Astrocyte of the cerebellum (primary cell): ENCODE results near the gene TRIM65.
"Not testable (repeated sequence)": the region's sequence is repeated elsewhere in the genome, so short reads cannot be mapped to it uniquely, and the experiment has no call there.

ENCODE experiments used
- DNase-seq: peaks from one replicate; pipeline ENCODE4 v3.0.0-alpha.2; 2011; ENCODE audit warnings: low read depth
- H3K4me3 ChIP-seq: 2 replicates; pipeline ENCODE4 v1.5.1; 2011; ENCODE audit warnings: mild to moderate bottlenecking, low read depth, low read length, moderate library complexity
- in situ Hi-C: cut with HindIII; loops from 2 replicates; pipeline ENCODE4 v1.10.0; 2017; ENCODE audit warnings: low sequenced_read_pairs
- TF ChIP-seq, protein P1 (sequence below): IDR thresholded peaks from 2 replicates; pipeline ENCODE4 v1.5.1; 2012; ENCODE audit warnings: low read length, low read depth, moderate library complexity, mild to moderate bottlenecking; ENCODE audit errors: missing control alignments

Gene TRIM65

DNA sequence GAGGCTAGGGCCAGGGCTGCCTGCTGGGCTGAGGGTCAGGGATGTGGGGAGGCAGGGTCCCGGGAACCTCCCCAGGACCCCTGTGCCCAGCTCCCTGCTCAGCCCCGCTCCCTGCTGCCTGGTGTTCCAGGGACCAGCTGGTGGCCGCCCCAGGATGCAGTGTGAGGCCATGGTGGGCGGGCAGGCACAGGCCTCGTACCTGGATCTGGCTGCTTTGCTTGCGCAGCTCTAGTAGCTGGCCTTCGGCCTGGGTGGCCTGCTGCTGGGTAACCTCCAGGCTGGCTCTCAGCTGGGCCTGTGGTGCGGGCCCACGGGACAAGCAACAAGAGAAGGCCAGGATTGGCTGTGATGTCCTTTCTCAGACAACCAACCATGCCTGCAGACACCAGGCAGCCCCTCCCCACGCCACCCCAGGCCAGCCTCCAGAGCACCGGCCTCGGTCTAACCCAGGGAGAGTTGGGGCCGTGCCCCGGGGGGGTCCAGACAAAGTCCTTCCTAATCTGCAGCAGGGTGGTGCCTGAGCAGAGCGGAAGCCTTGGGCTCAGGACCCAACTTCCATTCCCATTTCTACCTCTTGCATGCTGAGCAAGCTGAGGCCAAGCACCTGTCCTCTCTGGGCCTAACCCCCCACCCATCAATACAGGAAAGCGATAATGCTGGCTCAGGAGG is 4.1 kb downstream of the TRIM65 start:
- no peak overlapping the region for H3K4me3 ChIP-seq
- in situ Hi-C loops: no loop called here
- TF ChIP-seq, protein P1, sequence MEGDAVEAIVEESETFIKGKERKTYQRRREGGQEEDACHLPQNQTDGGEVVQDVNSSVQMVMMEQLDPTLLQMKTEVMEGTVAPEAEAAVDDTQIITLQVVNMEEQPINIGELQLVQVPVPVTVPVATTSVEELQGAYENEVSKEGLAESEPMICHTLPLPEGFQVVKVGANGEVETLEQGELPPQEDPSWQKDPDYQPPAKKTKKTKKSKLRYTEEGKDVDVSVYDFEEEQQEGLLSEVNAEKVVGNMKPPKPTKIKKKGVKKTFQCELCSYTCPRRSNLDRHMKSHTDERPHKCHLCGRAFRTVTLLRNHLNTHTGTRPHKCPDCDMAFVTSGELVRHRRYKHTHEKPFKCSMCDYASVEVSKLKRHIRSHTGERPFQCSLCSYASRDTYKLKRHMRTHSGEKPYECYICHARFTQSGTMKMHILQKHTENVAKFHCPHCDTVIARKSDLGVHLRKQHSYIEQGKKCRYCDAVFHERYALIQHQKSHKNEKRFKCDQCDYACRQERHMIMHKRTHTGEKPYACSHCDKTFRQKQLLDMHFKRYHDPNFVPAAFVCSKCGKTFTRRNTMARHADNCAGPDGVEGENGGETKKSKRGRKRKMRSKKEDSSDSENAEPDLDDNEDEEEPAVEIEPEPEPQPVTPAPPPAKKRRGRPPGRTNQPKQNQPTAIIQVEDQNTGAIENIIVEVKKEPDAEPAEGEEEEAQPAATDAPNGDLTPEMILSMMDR: no peak
- no peak for DNase-seq

DNA sequence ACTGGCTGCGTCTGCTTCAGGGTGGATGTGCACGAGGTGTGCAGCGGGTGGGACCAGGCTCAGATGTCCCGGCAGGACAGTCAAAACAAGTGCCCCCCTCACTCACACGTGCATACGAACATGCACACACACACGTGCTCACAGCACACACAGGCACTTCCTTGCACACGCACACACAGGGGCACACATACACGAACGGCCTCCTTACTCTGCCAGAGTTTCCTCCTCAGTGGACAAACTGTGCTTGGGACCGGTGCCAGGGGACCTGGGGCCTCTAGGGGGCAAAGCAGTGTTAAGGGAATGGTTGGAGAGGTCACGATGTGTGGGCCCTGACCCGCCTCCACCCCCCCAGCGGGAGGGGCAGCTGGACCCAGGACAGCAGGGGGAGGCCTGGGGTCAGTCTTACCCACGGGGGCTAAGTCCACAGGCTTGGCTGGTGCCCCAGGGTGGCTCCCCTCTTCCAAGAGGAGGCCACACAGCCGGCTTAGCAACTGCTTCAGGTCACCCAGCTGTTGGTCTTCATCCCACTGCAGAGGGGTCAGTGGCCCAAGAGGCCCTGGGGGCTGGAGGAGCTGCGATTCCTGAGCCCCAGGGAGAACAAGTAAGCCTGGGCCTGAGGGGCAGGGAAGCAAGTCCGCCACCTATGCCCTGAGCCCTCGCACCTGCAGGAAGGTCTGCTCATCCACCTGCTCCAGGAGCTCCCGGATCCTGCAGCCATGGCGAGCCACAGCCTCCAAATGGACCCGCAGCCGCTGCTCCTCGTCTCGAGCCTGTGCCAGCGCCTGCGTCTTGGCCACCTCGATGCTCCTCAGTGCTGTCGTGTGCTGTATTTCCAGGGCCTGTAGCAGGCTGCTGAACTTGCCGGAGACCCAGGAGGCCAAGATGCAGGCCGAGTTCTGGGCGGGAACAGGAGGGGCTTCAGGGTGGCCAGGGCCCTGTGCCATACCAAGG is 4.9 kb downstream of the TRIM65 start:
- H3K4me3 ChIP-seq: no peak overlapping the region
- TF ChIP-seq, protein P1: no peak
- in situ Hi-C loops: no loop called here
- DNase-seq: no peak

DNA sequence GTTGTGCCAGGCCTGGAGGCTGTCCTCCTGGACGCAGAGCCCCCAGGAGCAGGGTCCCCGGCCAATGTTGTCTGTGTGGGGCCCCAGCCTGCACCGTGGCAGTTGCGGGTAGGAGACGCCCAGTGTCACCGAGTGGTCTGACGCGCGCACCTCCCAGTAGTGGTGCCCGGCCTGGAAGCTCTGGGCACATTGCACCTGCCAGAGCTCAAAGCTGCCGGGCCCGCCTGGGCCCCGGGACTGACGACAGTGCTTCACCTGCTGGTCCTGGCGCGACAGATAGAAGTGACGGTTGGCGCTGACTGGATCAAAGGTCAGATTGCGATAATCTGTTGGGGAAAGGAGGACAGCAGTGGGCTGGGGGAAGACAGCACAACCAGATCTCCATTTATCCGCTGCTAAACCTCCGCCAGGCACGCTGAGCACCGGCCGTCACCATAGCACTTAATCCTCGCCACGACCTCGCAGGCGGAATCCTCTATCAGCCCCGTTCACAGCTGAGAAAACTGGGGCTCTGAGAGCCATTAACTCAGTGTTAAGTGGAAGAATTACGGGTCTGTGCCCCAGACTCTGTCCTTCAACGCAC is 5.6 kb downstream of the TRIM65 start:
- TF ChIP-seq, protein P1: no peak
- in situ Hi-C loops: no loop called here
- no peak for DNase-seq
- H3K4me3 ChIP-seq: no peak overlapping the region

DNA sequence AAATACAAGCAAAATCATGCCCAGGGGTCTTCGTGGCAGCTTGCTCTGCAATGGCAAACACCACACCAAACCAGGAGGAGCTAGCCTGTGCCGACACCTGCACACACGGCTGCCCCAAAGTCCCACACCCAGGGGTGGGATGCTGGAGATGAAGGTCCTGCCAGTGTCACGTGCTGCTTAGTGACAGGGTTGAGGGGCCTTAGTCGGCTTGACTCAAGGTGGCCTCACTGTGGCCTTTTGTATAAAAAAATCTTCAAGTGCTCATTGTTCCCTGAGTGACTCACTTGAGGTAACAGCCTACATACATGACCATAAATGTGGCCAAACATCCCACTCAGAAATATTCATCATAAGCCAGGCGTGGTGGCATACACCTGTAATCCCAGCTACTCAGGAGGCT is 7.3 kb downstream of the TRIM65 start:
- DNase-seq: no peak
- no peak overlapping the region for H3K4me3 ChIP-seq
- in situ Hi-C loops: no loop called here
- TF ChIP-seq, protein P1: no peak

DNA sequence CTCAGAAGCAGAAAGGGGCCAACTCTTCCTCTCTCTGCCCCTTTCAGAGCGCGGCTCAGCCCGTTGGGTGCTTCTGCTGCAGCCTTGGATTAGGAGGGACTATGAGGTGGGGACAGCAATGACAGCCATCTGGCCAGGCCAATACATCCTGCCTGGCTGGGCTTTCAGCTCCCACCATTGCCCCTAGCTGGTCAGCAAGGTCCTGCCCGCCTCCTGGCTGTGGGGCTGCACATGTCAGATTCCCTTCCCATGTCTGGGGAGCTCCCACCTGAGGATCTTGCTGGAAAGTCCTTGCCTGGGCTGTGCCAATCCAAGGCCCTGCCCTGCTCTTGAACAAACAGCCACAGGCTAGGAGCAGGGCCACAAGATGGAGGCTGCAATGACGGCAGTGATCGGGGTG is 8.3 kb downstream of the TRIM65 start:
- no peak overlapping the region for H3K4me3 ChIP-seq
- TF ChIP-seq, protein P1: no peak
- DNase-seq: no peak
- in situ Hi-C loops: no loop called here

DNA sequence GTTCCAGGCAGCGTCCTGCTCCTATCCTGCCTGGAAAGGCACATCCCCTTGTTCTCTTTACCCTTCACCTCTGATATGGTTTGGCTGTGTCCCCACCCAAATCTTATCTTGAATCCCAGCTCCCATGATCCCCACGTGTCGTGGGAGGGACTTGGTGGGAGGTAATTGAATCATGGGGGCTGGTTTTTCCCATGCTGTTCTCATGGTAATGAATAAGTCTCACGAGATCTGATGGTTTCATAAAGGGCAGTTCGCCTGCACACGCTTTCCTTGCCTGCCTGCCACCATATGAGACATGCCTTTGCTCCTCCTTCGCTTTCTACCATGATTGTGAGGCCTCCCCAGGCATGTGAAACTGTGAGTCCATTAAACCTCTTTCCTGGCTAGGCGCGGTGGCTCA is 10.9 kb downstream of the TRIM65 start:
- DNase-seq, H3K4me3 ChIP-seq, in situ Hi-C loops: not testable (repeated sequence)
